Measurements from ENCODE around the gene IL37.

DNA sequence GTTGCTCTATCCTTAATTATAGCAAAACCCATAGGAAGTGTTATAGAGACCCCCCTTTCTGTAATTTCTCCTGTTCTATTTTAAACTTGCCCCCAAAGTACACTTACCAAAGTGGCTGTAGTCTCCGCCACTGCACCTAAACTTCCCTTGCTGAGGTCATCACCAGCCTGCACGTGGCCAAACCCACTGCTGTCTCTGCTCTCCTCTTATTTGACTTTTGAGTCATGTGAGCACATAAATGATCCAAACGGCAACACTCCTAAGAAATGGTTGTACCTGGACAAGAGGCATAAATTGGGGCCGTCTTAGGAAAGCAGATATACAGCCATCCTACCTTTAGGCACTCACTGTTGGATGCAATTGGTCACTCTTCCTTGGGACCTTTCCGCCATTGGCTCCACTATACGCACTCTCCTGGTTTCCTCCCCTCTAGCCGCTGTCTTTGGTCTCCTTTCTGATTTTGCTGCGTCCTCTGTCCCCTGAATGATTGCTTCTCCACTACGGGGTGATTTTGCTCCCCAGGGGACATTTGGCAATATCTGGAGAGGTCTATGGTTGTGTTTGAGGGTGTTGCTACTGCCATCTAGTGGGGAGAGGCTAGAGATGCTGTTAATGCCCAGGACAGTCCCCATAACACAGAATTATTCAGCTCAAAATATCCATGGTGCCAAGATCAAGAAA, 47.6 kb downstream of the IL37 start:
- TF ChIP-seq POLR2A (IDR thresholded peaks at IDR 0.05) = no peak
- TF ChIP-seq, protein P1, sequence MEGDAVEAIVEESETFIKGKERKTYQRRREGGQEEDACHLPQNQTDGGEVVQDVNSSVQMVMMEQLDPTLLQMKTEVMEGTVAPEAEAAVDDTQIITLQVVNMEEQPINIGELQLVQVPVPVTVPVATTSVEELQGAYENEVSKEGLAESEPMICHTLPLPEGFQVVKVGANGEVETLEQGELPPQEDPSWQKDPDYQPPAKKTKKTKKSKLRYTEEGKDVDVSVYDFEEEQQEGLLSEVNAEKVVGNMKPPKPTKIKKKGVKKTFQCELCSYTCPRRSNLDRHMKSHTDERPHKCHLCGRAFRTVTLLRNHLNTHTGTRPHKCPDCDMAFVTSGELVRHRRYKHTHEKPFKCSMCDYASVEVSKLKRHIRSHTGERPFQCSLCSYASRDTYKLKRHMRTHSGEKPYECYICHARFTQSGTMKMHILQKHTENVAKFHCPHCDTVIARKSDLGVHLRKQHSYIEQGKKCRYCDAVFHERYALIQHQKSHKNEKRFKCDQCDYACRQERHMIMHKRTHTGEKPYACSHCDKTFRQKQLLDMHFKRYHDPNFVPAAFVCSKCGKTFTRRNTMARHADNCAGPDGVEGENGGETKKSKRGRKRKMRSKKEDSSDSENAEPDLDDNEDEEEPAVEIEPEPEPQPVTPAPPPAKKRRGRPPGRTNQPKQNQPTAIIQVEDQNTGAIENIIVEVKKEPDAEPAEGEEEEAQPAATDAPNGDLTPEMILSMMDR (IDR thresholded peaks at IDR 0.05) = no peak
